HepG2 (cell line): ENCODE data around the gene MACROD2.

Experiments
- CTCF ChIP-seq: sonication (generic); formaldehyde crosslinking; IDR thresholded peaks from 2 replicates; pipeline ENCODE4 v1.5.0; 2020; ENCODE audit warnings: mild to moderate bottlenecking, missing genetic modification reagents, moderate library complexity
- EZH2 ChIP-seq: conservative IDR thresholded peaks from 2 replicates; pipeline ENCODE4 v1.6.1; 2012; ENCODE audit warnings: mild to moderate bottlenecking, low read depth, low read length, moderate library complexity
- GABPA ChIP-seq, 2 experiments: IDR thresholded peaks; 2 replicates each; pipeline ENCODE4 v1.6.1; 2011 to 2016; ENCODE audit warnings: low read depth in 2 of 2, low read length in 1 of 2, missing biosample characterization in 1 of 2, missing genetic modification characterization in 1 of 2
- POLR2AphosphoS5 ChIP-seq: IDR thresholded peaks from 2 replicates; pipeline ENCODE4 v1.6.1; 2012; ENCODE audit warnings: low read depth, low read length
- TF ChIP-seq, protein P1 (sequence below): sonication (generic); formaldehyde crosslinking; IDR thresholded peaks from 2 replicates; pipeline ENCODE4 v1.4.0; 2020; ENCODE audit warnings: missing genetic modification reagents

- TF ChIP-seq EZH2: no peak
- no peak for TF ChIP-seq POLR2AphosphoS5
- TF ChIP-seq, protein P1, sequence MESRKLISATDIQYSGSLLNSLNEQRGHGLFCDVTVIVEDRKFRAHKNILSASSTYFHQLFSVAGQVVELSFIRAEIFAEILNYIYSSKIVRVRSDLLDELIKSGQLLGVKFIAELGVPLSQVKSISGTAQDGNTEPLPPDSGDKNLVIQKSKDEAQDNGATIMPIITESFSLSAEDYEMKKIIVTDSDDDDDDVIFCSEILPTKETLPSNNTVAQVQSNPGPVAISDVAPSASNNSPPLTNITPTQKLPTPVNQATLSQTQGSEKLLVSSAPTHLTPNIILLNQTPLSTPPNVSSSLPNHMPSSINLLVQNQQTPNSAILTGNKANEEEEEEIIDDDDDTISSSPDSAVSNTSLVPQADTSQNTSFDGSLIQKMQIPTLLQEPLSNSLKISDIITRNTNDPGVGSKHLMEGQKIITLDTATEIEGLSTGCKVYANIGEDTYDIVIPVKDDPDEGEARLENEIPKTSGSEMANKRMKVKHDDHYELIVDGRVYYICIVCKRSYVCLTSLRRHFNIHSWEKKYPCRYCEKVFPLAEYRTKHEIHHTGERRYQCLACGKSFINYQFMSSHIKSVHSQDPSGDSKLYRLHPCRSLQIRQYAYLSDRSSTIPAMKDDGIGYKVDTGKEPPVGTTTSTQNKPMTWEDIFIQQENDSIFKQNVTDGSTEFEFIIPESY (CRISPR knock-in tag): no peak
- no peak for TF ChIP-seq GABPA (IDR thresholded peaks at IDR 0.05; ENCODE audit: low read depth, low read length)
- no peak for TF ChIP-seq GABPA (CRISPR knock-in tag; IDR thresholded peaks at IDR 0.05; ENCODE audit: low read depth)
- no peak for TF ChIP-seq CTCF
Measured at GRCh38 chr20:15399781-15400180, 1404.5 kb downstream of the MACROD2 start.
